Measurements from ENCODE around the gene PRR23A. TPM values are rescaled to one million over a fixed set of nuclear protein-coding genes. Genes with fewer than 3 reads are reported as not detected.

The PRR23A gene
- total RNA-seq, 1 experiment from 2014 or later = not detected

- TF ChIP-seq CDX4 (CRISPR knock-in tag; IDR thresholded peaks at IDR 0.05; ENCODE audit: borderline replicate concordance) = no peak
- no peak for TF ChIP-seq ZNF425 (CRISPR knock-in tag; conservative IDR thresholded peaks at IDR 0.05)
- TF ChIP-seq ELF4 (CRISPR knock-in tag; IDR thresholded peaks at IDR 0.05; ENCODE audit: low read depth) = no peak
- TF ChIP-seq GABPB1 (CRISPR knock-in tag; IDR thresholded peaks at IDR 0.05) = no peak
- TF ChIP-seq CREB1 (CRISPR knock-in tag; IDR thresholded peaks at IDR 0.05) = no peak
Measured at GRCh38 chr3:139016430-139017048, 10.5 kb upstream of the PRR23A start (continued).

- H3K27ac Mint-ChIP-seq = no peak overlapping the region
- H3K9me3 Mint-ChIP-seq = peaks cover 34% of the 10 kb centered on the region
- CTCF ChIA-PET = no interaction called here
- POLR2A ChIA-PET = no interaction called here
- ATAC-seq (no peak), DNase-seq (ENCODE audit: low spot score) (no peak)
- no peaks in the 10 kb centered on the region for H3K4me1 Mint-ChIP-seq
- peaks cover 2% of the 10 kb centered on the region; the same call in 1 of the 2 replicates for H3K27me3 Mint-ChIP-seq (ENCODE audit: low read depth)
- H3K4me3 Mint-ChIP-seq = no peak overlapping the region
- H3K36me3 Mint-ChIP-seq = peaks cover 5% of the 10 kb centered on the region; the same call in 1 of the 2 replicates
- TF ChIP-seq E2F4 (CRISPR knock-in tag; IDR thresholded peaks at IDR 0.05; ENCODE audit: borderline replicate concordance, low read depth) (no peak), OVOL2 (CRISPR knock-in tag; IDR thresholded peaks at IDR 0.05; ENCODE audit: borderline replicate concordance) (no peak), SOX15 (CRISPR knock-in tag; IDR thresholded peaks at IDR 0.05) (no peak), TCF7 (CRISPR knock-in tag; IDR thresholded peaks at IDR 0.05; ENCODE audit: low read depth) (no peak), EMX1 (CRISPR knock-in tag; IDR thresholded peaks at IDR 0.05) (no peak), CDX4 (CRISPR knock-in tag; IDR thresholded peaks at IDR 0.05; ENCODE audit: borderline replicate concordance) (no peak), ZNF281 (CRISPR knock-in tag; IDR thresholded peaks at IDR 0.05) (no peak), ZNF423 (CRISPR knock-in tag; IDR thresholded peaks at IDR 0.05) (no peak), RELA (CRISPR knock-in tag; IDR thresholded peaks at IDR 0.05; ENCODE audit: borderline replicate concordance) (no peak), ZNF121 (CRISPR knock-in tag; IDR thresholded peaks at IDR 0.05) (no peak), ZNF425 (CRISPR knock-in tag; conservative IDR thresholded peaks at IDR 0.05) (no peak), GABPB1 (CRISPR knock-in tag; IDR thresholded peaks at IDR 0.05) (no peak), TEAD4 (CRISPR knock-in tag; IDR thresholded peaks at IDR 0.05) (no peak), ZNF317 (CRISPR knock-in tag; IDR thresholded peaks at IDR 0.05; ENCODE audit: borderline replicate concordance, low read depth) (no peak), ZMAT4 (CRISPR knock-in tag; IDR thresholded peaks at IDR 0.05) (no peak), NR3C1 (CRISPR knock-in tag; conservative IDR thresholded peaks at IDR 0.05; ENCODE audit: low read depth) (no peak), FOXP1 (CRISPR knock-in tag; IDR thresholded peaks at IDR 0.05; ENCODE audit: borderline replicate concordance) (no peak), ERG (CRISPR knock-in tag; IDR thresholded peaks at IDR 0.05) (no peak), PREB (CRISPR knock-in tag; IDR thresholded peaks at IDR 0.05; ENCODE audit: borderline replicate concordance) (no peak)
Measured at GRCh38 chr3:139005356-139005993, 593 bp downstream of the PRR23A start.
